GM19035 (cell line): ENCODE measurements around the gene AFDN.

Source experiments
- ATAC-seq: cut with Tn5 transposase; IDR thresholded peaks from one replicate; pipeline ENCODE4 v1.9.1; 2021; ENCODE audit not compliant: unreplicated experiment

AFDN gene

DNA sequence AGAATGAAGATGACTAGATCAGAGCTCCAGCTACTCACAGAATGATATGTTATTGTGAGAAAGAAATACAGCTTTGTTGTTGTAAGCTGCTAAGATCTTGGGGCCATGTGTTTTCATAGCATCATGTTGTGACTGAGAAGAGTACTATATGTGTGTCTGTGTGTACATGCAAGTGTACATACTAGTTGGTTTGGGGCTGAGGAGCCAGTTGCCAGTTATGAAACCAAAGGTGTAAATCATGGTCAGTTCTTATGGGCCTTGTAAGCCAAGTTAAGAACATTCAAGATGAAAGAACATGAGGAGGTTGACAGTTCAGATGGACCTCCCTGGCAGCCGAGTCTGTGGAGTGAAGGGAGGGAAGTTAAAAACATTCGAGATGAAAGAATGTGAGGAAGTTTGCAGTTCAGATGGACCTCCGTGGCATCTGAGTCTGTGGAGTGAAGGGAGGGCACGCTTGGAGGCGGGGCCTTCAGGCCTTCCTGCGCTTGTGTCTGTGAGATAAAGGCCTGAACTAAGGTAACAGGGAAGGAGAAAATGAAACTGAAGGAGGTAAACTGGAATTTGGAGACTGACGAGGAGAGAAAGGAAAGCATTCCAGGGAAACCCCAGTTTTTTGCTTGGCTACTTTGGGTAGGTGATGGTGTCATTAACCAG lies 13.9 kb downstream of the AFDN start:
- ATAC-seq: no peak

DNA sequence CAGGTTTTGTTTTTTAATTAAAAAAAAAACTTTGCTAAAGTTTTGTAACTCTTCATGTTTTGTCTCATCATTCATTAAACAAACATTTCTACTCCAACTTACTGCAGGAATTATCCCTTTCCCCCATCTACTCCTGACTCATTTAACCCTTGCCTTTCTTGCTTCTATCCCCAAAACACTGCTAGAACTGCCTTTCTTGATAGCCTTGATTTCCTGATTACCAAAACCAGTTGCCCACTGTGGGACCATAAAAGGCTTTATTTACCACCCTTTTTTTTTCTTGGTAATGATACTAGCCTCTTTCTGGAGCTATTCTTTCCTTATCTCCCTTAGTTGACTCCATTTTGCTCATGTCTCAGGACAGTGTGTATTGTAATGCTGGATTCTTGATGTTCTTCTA lies 15.3 kb downstream of the AFDN start:
- ATAC-seq: no peak

GRCh38 chr6:167842457-167842856 lies 15.7 kb downstream of the AFDN start:
- no peak for ATAC-seq

- ATAC-seq: no peak
These were observed 16.3 kb downstream of the AFDN start for GRCh38 chr6:167843023-167843422.

- ATAC-seq: no peak
These were observed 19.1 kb downstream of the AFDN start for GRCh38 chr6:167845856-167846255.

DNA sequence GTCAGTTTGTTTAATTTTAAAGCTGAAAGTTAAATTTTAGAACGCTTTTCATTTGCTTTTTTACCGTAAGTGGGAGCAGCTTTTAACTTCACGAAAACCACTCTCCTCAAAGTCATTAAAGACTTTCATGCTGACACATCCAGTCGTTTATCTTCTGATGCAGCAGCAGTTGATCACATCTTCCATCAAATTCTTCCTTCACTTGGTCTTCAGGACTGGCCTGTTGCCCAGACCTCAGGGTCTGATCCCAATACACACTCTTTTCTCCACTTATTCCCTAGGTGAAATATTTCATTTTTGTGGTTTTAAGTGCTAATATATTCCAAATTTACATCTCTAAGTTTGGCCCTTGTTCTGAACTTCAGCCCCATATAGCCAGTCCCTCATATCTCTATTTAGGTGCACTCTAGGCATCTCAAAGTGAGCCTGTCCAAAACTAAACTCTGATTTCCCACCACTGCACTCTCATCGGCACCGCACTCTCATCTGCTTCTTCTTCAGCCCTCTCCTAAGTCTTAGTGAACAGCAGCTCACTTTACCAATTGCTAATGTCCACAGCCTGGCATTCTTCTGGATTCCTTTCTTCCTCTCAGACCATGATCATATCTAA lies 20.4 kb downstream of the AFDN start:
- ATAC-seq: no peak

- ATAC-seq: no peak
These were observed 21.2 kb downstream of the AFDN start for GRCh38 chr6:167847936-167848335.

GRCh38 chr6:167848783-167849182 lies 22.1 kb downstream of the AFDN start:
- no peak for ATAC-seq

DNA sequence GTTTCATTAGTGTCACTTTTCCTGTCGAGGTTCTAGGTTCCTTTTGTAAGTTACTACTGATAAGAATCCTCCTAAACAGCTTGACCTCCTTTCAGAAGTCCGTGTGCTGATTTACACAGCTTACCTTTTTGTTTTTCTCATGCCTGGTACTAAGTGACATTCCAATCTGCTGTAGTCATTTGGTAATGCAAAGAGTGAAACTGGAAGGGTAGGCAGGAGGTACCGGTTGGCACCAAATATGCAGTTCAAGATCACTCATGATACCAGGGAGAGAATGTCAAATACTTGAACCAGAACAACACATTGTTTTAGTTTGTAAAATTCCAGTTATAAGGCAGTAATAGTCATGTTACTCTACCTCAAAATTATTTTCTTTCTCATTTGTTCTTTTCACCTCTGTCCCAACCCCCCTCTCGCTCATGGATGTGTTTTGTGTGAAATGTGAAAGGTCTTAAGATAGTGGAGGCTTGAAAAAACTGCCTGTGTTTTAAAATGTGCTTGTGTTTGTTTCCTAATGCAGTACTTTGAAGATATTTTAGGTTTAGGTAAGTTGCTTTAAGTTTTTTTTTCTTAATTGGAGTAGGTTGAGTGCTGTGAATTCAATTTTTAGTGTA lies 23.2 kb downstream of the AFDN start:
- no peak for ATAC-seq

- no peak for ATAC-seq
These were observed 24.1 kb downstream of the AFDN start for GRCh38 chr6:167850782-167851181.

GRCh38 chr6:167851370-167851952 lies 24.8 kb downstream of the AFDN start:
- ATAC-seq: no peak

DNA sequence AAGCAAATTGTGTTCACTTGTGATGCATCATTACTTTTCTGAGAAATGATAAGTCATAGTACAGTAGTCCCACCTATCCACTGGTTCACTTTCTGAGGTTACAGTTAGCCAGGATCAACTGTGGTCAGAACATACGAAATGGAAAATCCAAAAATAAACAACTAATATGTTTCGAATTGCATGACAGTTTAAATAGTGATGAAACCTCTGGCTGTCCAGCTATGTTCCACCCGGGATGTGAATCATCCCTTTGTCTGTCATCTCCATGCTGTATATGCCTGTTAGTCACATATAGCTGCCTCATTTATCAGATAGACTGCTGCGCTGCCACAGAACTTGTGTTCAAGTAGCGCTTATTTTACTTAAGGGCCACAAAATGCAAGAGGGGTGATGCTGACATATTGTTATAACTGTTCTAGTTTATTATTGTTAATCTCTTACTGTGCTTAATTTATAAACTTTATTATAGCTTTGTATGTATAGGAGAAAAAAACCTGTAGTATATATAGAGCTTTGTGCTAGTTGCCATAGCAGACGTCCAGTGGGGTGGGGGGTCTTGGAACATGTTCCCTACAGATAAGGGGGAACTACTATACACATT lies 29.2 kb downstream of the AFDN start:
- no peak for ATAC-seq

GRCh38 chr6:167856474-167856873 lies 29.8 kb downstream of the AFDN start:
- ATAC-seq: no peak

- ATAC-seq: no peak
These were observed 30.4 kb downstream of the AFDN start for GRCh38 chr6:167856999-167857660.

- no peak for ATAC-seq
These were observed 31.4 kb downstream of the AFDN start for GRCh38 chr6:167858086-167858591.

DNA sequence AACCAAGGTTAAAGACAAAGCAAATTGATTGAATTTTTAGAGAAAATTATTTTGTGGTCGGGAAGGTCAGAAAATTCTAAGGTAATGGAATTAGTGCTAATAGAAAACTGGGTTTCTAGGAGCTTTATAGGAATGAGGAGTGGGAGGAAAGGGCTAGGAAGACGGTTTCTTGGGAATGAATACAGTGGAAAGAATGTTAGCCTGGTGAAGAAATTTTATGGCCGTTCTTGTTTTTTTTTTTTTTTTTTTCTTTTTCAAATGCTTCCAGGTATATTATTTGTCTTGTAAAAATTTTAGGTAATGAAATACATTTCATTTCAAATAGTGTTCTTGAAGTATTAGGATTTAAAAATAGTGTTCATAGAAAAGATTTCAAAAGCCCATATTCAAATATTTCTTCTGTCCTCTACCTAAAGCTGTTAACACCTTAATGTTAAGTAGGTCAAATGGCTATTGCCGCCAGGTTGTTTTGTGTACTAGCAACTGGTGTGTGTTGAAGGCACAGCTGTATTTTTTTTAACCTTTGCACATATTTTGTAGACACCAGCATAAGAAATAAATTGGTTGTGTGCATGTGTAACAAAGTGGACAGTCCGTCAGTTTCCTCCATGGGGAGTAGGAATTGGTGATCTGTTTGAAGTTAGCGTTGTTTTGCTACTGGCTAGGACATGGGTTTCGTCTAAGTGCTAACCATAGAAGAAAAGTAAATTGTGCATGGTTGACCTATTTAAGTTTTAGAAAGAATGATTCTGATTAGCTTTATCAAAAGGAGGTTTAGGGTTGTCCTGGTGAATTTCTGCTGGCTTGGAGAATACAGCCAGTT lies 32.3 kb downstream of the AFDN start:
- no peak for ATAC-seq

DNA sequence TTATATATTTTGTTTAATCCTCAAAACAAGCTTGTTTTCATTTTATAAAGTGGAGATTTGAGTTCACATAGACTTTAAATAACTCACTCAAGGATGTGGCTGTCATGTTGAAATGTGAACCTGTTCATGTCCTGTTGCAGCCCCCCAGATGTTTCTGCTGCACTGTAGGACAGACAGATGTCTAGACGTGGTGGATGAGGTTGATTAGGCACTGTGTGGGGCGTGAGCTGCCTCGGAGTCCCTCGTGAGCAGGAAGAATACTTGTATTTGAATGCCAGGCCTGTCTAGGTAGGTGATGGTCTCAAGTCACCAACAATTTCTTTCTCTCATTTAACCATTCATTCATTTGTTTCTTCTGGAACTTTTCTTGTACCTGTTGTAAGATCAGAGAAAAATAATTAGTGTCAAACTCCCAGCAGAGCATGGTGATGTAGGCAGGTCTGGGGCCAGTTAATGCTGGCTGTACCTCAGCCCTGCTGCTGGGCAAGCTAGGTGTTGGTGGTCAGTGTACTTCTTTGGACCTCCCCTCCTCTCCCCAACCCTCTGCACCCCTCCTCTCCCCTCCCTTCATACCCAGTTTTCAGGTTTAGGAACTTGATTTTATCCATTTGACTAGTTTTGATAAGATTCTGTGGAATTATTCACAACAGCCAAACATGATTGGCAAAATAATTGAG lies 34.0 kb downstream of the AFDN start:
- ATAC-seq: no peak

- no peak for ATAC-seq
These were observed 34.7 kb downstream of the AFDN start for GRCh38 chr6:167861424-167861823.

DNA sequence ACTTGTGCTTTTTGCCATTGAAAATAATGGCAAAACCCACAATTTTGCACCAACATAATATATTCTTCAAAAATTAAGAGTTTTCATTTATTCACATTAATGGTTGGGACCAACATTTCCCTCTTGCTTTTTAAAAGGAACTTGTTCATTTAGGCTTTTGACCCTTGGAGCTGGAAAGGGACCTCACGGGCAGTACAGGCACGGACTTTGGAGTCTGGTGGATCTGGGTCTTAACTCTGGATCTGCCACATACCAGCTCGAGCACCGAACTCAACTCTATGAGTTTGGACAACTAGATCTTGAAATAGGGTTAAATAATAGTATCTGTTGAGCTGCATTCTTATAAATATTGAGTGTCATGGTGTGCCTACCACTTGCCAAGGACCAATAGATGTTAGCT lies 37.2 kb downstream of the AFDN start:
- ATAC-seq: no peak

DNA sequence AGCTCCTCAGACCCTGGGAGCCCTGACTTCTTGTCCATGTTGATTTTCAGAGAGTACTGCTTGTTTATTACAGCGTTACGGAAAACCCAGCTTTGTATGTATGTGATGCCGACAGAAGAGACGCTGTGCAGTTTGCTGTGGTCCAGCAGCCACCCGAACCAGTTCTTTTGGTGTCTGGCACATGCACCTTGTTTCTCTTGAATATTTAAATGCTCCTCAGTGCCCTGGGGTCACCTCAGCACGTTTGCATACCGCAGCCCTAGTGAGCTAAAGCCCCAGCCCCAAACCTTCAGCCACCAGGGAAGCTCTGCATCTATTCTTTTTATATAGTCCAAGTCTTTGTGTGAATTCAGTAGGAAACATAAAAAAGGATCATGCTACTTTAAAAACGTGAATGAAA lies 39.9 kb downstream of the AFDN start:
- no peak for ATAC-seq
